H1 (cell line): ENCODE measurements around the gene UPK1B. TPM values are rescaled to one million over a fixed set of nuclear protein-coding genes. Genes with fewer than 3 reads are reported as not detected.

Experiments
- CTCF ChIA-PET: fragments of 300-600 bp; sonication (Branson Sonifier 250); formaldehyde crosslinking; loops from one replicate; lab custom pipeline; 2021; ENCODE audit not compliant: partially characterized antibody; lab: Charles Lee
- POLR2A ChIA-PET: fragments of 300-600 bp; sonication (Branson Sonifier 250); formaldehyde crosslinking; loops from one replicate; lab custom pipeline; 2021; ENCODE audit warnings: inconsistent platforms; ENCODE audit not compliant: partially characterized antibody; lab: Charles Lee
- DNase-seq, 2 experiments: peaks; one replicate each; pipeline versions ENCODE4 v3.0.0 to v3.0.0-alpha.2; 2010 to 2022; ENCODE audit warnings: low spot score in 2 of 2, low read depth in 1 of 2, mixed read lengths in 1 of 2
- FAIRE-seq: peaks from 2 replicates; lab custom pipeline; 2011; peaks lifted over from hg19 to GRCh38; lab: Jason Lieb, UNC
- H2AFZ ChIP-seq: 2 replicates; pipeline ENCODE4 v1.8.1; 2012; ENCODE audit warnings: low read length, inconsistent platforms
- H2AK5ac ChIP-seq: 2 replicates; pipeline ENCODE4 v1.6.1; 2013; ENCODE audit warnings: low read depth, low read length
- H2BK120ac ChIP-seq: replicated peaks from 2 replicates; pipeline ENCODE3; 2013; ENCODE audit warnings: low read depth, low read length, inconsistent platforms
- H2BK12ac ChIP-seq: 2 replicates; pipeline ENCODE4 v1.6.1; 2013; ENCODE audit warnings: low read depth, low read length
- H2BK15ac ChIP-seq: 2 replicates; pipeline ENCODE4 v1.6.1; 2013; ENCODE audit warnings: low read length
- H2BK20ac ChIP-seq: 2 replicates; pipeline ENCODE4 v1.6.1; 2013; ENCODE audit warnings: low read length
- H2BK5ac ChIP-seq: 2 replicates; pipeline ENCODE4 v1.6.1; 2013; ENCODE audit warnings: low read depth, low read length
- H3K14ac ChIP-seq: 2 replicates; pipeline ENCODE4 v1.6.1; 2013; ENCODE audit warnings: inconsistent platforms; ENCODE audit not compliant: insufficient read length
- H3K18ac ChIP-seq: 2 replicates; pipeline ENCODE4 v1.6.1; 2013; ENCODE audit warnings: low read length; ENCODE audit errors: extremely low read depth
- H3K23ac ChIP-seq: 2 replicates; pipeline ENCODE4 v1.6.1; 2013; ENCODE audit warnings: inconsistent platforms; ENCODE audit not compliant: insufficient read length
- H3K23me2 ChIP-seq: 2 replicates; pipeline ENCODE4 v1.6.1; 2013; ENCODE audit warnings: low read depth, low read length
- H3K27ac ChIP-seq: 2 replicates; pipeline ENCODE4 v1.6.1; 2011; ENCODE audit warnings: low read depth, low read length, inconsistent platforms
- H3K27me3 ChIP-seq, 4 experiments: replicated peaks in 1 of 4; 1 replicate in 1 of 4; 2 replicates in 3 of 4; pipeline versions ENCODE4 v1.6.1 to v1.8.1; 2011 to 2013; ENCODE audit warnings: low read length in 3 of 4, mild to moderate bottlenecking in 3 of 4, inconsistent platforms in 2 of 4, mixed read lengths in 2 of 4, moderate library complexity in 1 of 4; ENCODE audit not compliant: control insufficient read depth in 3 of 4, insufficient read depth in 3 of 4; ENCODE audit errors: extremely low read depth in 1 of 4
- H3K36me3 ChIP-seq, 4 experiments: 2 replicates each; pipeline versions ENCODE4 v1.6.1 to v1.8.1; 2011 to 2013; ENCODE audit warnings: mild to moderate bottlenecking in 4 of 4, low read length in 3 of 4, moderate library complexity in 2 of 4, control low read depth in 1 of 4, inconsistent platforms in 1 of 4; ENCODE audit not compliant: insufficient read depth in 4 of 4, control insufficient read depth in 2 of 4
- H3K4ac ChIP-seq: replicated peaks from 2 replicates; pipeline ENCODE3; 2013; ENCODE audit warnings: low read length, low read depth, mixed read lengths, inconsistent platforms; ENCODE audit not compliant: insufficient read length
- H3K4me1 ChIP-seq, 4 experiments: replicated peaks in 1 of 4; 1 replicate in 1 of 4; 2 replicates in 3 of 4; pipeline versions ENCODE4 v1.6.1 to v1.8.1; 2011 to 2013; ENCODE audit warnings: low read length in 3 of 4, inconsistent platforms in 2 of 4, mixed read lengths in 1 of 4; ENCODE audit not compliant: insufficient read depth in 4 of 4, control insufficient read depth in 3 of 4
- H3K4me2 ChIP-seq, 2 experiments: 2 replicates each; pipeline versions ENCODE4 v1.6.1 to v1.8.1; 2011 to 2013; ENCODE audit warnings: low read depth in 2 of 2, low read length in 2 of 2, control low read depth in 1 of 2, inconsistent platforms in 1 of 2, mild to moderate bottlenecking in 1 of 2; ENCODE audit not compliant: insufficient read depth in 1 of 2
- H3K4me3 ChIP-seq, 4 experiments: fragments of 200-600, 300-600 bp in 1 of 4; sonication (generic), shearing (Covaris generic), sonication (Bioruptor Twin) in 1 of 4; 2 replicates each; pipeline versions ENCODE4 v1.5.1 to v1.8.1; 2011 to 2016; ENCODE audit warnings: low read length in 4 of 4, low read depth in 3 of 4, control low read depth in 2 of 4, inconsistent platforms in 2 of 4, mild to moderate bottlenecking in 2 of 4, mixed read lengths in 1 of 4, moderate library complexity in 1 of 4; ENCODE audit not compliant: insufficient read depth in 2 of 4; ENCODE audit errors: extremely low read depth in 1 of 4
- H3K56ac ChIP-seq: replicated peaks from 2 replicates; pipeline ENCODE3; 2013; ENCODE audit warnings: low read depth, mild to moderate bottlenecking, mixed read lengths, low read length, inconsistent platforms; ENCODE audit not compliant: insufficient read length
- H3K79me1 ChIP-seq: 2 replicates; pipeline ENCODE4 v1.6.1; 2013; ENCODE audit warnings: low read depth, low read length, control low read depth
- H3K79me2 ChIP-seq, 2 experiments: 2 replicates each; pipeline versions ENCODE4 v1.6.1 to v1.8.1; 2012 to 2013; ENCODE audit warnings: low read length in 2 of 2, mild to moderate bottlenecking in 2 of 2, inconsistent platforms in 1 of 2; ENCODE audit not compliant: insufficient read depth in 2 of 2, control insufficient read depth in 1 of 2
- H3K9ac ChIP-seq, 4 experiments: replicated peaks in 1 of 4; 1 replicate in 1 of 4; 2 replicates in 3 of 4; pipeline versions ENCODE4 v1.6.1 to v1.8.1; 2011 to 2013; ENCODE audit warnings: low read depth in 3 of 4, low read length in 3 of 4, control low read depth in 2 of 4, mild to moderate bottlenecking in 2 of 4, moderate library complexity in 2 of 4, inconsistent platforms in 1 of 4; ENCODE audit errors: extremely low read depth in 1 of 4
- H3K9me3 ChIP-seq, 2 experiments: 2 replicates each; pipeline versions ENCODE4 v1.6.1 to v1.8.1; 2012 to 2013; ENCODE audit warnings: mild to moderate bottlenecking in 2 of 2, moderate library complexity in 2 of 2, control low read depth in 1 of 2, inconsistent platforms in 1 of 2, low read depth in 1 of 2, low read length in 1 of 2, mixed read lengths in 1 of 2; ENCODE audit not compliant: insufficient read depth in 2 of 2
- H4K20me1 ChIP-seq, 2 experiments: replicated peaks in 1 of 2; 2 replicates each; pipeline versions ENCODE3 to v1.8.1; 2011 to 2013; ENCODE audit warnings: inconsistent platforms in 2 of 2, low read length in 2 of 2, mild to moderate bottlenecking in 1 of 2; ENCODE audit not compliant: insufficient read depth in 2 of 2, control insufficient read depth in 1 of 2
- H4K5ac ChIP-seq: 2 replicates; pipeline ENCODE4 v1.6.1; 2013; ENCODE audit warnings: low read length, low read depth, mixed read lengths, inconsistent platforms; ENCODE audit not compliant: insufficient read length
- H4K8ac ChIP-seq: 2 replicates; pipeline ENCODE4 v1.8.0; 2013; ENCODE audit warnings: mild to moderate bottlenecking, moderate library complexity, low read length, inconsistent platforms; ENCODE audit not compliant: insufficient read depth; ENCODE audit errors: extremely low read depth
- H4K91ac ChIP-seq: replicated peaks from 2 replicates; pipeline ENCODE3; 2013; ENCODE audit warnings: low read length, mixed read lengths, inconsistent platforms; ENCODE audit not compliant: insufficient read length
- CBX8 ChIP-seq: fragments of 300-800, 300-1000 bp; sonication (generic); IDR thresholded peaks from 2 replicates; pipeline ENCODE4 v1.7.1; 2016; ENCODE audit warnings: low read depth, low read length, borderline replicate concordance
- CTCF ChIP-seq, 3 experiments: IDR thresholded peaks; 1 replicate in 2 of 3; 2 replicates in 1 of 3; pipeline versions ENCODE4 v1.5.1 to v1.6.1; 2011; ENCODE audit warnings: low read length in 3 of 3, mild to moderate bottlenecking in 3 of 3, inconsistent platforms in 2 of 3, low read depth in 1 of 3, moderate library complexity in 1 of 3; ENCODE audit not compliant: insufficient read depth in 1 of 3; ENCODE audit errors: control extremely low read depth in 1 of 3
- HDAC2 ChIP-seq, 2 experiments: fragments of 300-600 bp in 1 of 2; sonication (generic) in 1 of 2; IDR thresholded peaks; 2 replicates each; pipeline ENCODE4 v1.6.1; 2011 to 2012; ENCODE audit warnings: low read depth in 2 of 2, low read length in 2 of 2, mild to moderate bottlenecking in 2 of 2, moderate library complexity in 2 of 2, borderline replicate concordance in 1 of 2, inconsistent platforms in 1 of 2
- HDAC6 ChIP-seq: IDR thresholded peaks from one replicate; pipeline ENCODE4 v1.7.1; 2012; ENCODE audit warnings: low read depth, mild to moderate bottlenecking, inconsistent platforms, low read length, moderate library complexity
- NANOG ChIP-seq: IDR thresholded peaks from 2 replicates; pipeline ENCODE4 v1.6.1; 2011; ENCODE audit warnings: low read length, low read depth, mild to moderate bottlenecking, inconsistent platforms; ENCODE audit not compliant: insufficient read depth, poor library complexity, severe bottlenecking
- RFX5 ChIP-seq: IDR thresholded peaks from 2 replicates; pipeline ENCODE4 v1.6.1; 2011; ENCODE audit warnings: low read depth, low read length, improper control_type of control experiment, borderline replicate concordance
- RNF2 ChIP-seq: fragments of 200-900, 300-1000 bp; sonication (generic); IDR thresholded peaks from 2 replicates; pipeline ENCODE4 v1.7.1; 2016; ENCODE audit warnings: borderline replicate concordance, low read depth, mild to moderate bottlenecking, antibody characterized with exemption, low read length; ENCODE audit not compliant: poor library complexity, severe bottlenecking; ENCODE audit errors: missing control alignments
- SIN3A ChIP-seq, 2 experiments: IDR thresholded peaks in 1 of 2; conservative IDR thresholded peaks in 1 of 2; 2 replicates each; pipeline ENCODE4 v1.6.1; 2011 to 2012; ENCODE audit warnings: low read length in 2 of 2, improper control_type of control experiment in 1 of 2, low read depth in 1 of 2, mild to moderate bottlenecking in 1 of 2
- SUZ12 ChIP-seq: fragments of 200-600 bp; sonication (generic); IDR thresholded peaks from 2 replicates; pipeline ENCODE4 v1.6.1; 2012; ENCODE audit warnings: mild to moderate bottlenecking, inconsistent platforms, low read length, moderate library complexity, mixed read lengths
- WGBS, 2 experiments: shearing (Covaris generic) in 1 of 2; methylation state at CpG; one replicate each; pipeline versions ENCODE4 v1.1.6 to v1.1.7; 2013 to 2015; ENCODE audit warnings: low lambda C conversion rate in 2 of 2, mixed read lengths in 2 of 2, inconsistent platforms in 1 of 2, low coverage in 1 of 2, missing lambda C conversion rate in 1 of 2; ENCODE audit not compliant: insufficient replicate concordance in 2 of 2, insufficient coverage in 1 of 2, insufficient read length in 1 of 2; ENCODE audit errors: extremely low coverage in 1 of 2, missing lambda C conversion rate in 1 of 2; 5-methylcytosine and 5-hydroxymethylcytosine counted together
- polyA plus RNA-seq, 7 experiments: library from polyadenylated mRNA; depleted of rRNA in 3 of 7; stranded (reverse) in 5 of 7; unstranded in 2 of 7; fragments of >200 nt in 5 of 7; fragments of 200-250 nt in 2 of 7; gene quantifications; 1 replicate in 5 of 7; 2 replicates in 1 of 7; 4 replicates in 1 of 7; pipeline versions ENCODE4 v1.2.1 to v1.2.3, GENCODE V29; 2011 to 2013; ENCODE audit warnings: missing spikeins in 2 of 7, mixed read lengths in 2 of 7
- total RNA-seq: library from RNA; stranded (reverse); fragmentation: NEBNext Ultra II Directional; extraction: Animal tissue kit (Norgen Biotek cat#: 25700); gene quantifications from 2 replicates; pipeline ENCODE4 v1.2.1, GENCODE V29; 2021

UPK1B gene
- total and polyA plus RNA-seq, 2 of the 8 experiments (the other 6 are each of a cell fraction or from before 2014, with no cell fraction given): 0.67 to 0.68 TPM

DNA sequence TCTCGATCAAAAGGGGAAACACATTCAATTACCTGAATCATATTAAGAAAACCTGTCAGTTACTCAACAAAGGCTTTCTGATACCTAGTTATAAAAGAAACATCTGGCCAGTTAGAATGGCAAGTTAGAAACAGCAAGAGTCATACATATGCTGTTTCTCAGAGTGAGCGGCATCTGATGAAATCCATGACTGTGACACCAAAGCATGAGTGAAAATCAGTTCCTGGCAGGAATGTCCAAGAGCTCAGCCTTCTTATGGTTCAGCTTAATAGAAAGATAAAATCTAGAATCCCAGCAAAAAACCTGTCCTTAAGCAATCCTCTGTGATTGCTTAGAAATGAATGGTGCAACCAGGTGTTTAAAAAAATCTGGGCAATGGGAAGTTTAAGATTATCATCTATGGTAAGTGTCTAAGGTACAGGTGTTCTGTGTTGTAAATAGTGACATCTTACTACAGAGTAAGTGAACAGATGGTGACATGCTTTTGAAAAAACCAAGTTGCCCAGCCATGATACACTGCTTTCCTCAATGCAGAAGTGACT is 48.5 kb downstream of the UPK1B start:
- H2AK5ac ChIP-seq: no peak overlapping the region
- no peak overlapping the region for H3K23ac ChIP-seq
- no peaks in the 10 kb centered on the region for H3K23me2 ChIP-seq
- no peak overlapping the region for H4K5ac ChIP-seq
- no peak overlapping the region for H4K91ac ChIP-seq
- peaks cover 20 to 93% (median 63%) of the 10 kb centered on the region in 4 experiments for H3K36me3 ChIP-seq
- DNase-seq (no peak), FAIRE-seq (no peak)
- ChIA-PET POLR2A (no interaction called here), CTCF (interaction anchor here (1.0 to 2.0 kb wide), 5 partner anchors 8 to 283 kb away, joined by 3 to 7 read pairs (median 4); partner anchors contain the start of gene TEX55)
- no peak overlapping the region for H3K18ac ChIP-seq
- H2BK15ac ChIP-seq: no peak overlapping the region
- H3K9ac ChIP-seq: no peak overlapping the region
- H3K4ac ChIP-seq: no peak overlapping the region
- no peaks in the 10 kb centered on the region for H3K79me2 ChIP-seq
- no peak overlapping the region for H3K27ac ChIP-seq
- H3K9me3 ChIP-seq: no peaks in the 10 kb centered on the region
- no peak overlapping the region for H2AFZ ChIP-seq
- H2BK120ac ChIP-seq: no peak overlapping the region
- no peak overlapping the region for H3K56ac ChIP-seq
- peaks cover 0 to 3% of the 10 kb centered on the region in 2 experiments for H4K20me1 ChIP-seq
- no peaks in the 10 kb centered on the region for H3K27me3 ChIP-seq
- H2BK5ac ChIP-seq: no peak overlapping the region
- H2BK12ac ChIP-seq: no peak overlapping the region
- no peak overlapping the region for H3K4me3 ChIP-seq
- H2BK20ac ChIP-seq: no peak overlapping the region
- H4K8ac ChIP-seq: no peak overlapping the region
- 92% methylated on average over 2 of the region's 2 CpGs; no CpG with 5 or more reads in 1 of the 2 experiments for WGBS, 2 experiments
- peaks cover 3% of the 10 kb centered on the region; the same call in 1 of the 2 replicates for H3K79me1 ChIP-seq
- H3K14ac ChIP-seq: no peak overlapping the region
- no peak overlapping the region for H3K4me2 ChIP-seq
- H3K4me1 ChIP-seq: no peaks in the 10 kb centered on the region
- no peak for TF ChIP-seq SIN3A (conservative IDR thresholded peaks at IDR 0.05 in 1 of 2, IDR thresholded peaks at IDR 0.05 in 1 of 2; ENCODE audit: low read depth in 1 of 2, low read length in 2 of 2)
- no peak for TF ChIP-seq NANOG
- no peak for TF ChIP-seq SUZ12
- no peak for TF ChIP-seq RNF2
- TF ChIP-seq HDAC6: no peak
- no peak for TF ChIP-seq HDAC2 (IDR thresholded peaks at IDR 0.05; ENCODE audit: borderline replicate concordance in 1 of 2, low read depth in 2 of 2, low read length in 2 of 2)
- TF ChIP-seq RFX5: no peak
- TF ChIP-seq CBX8: no peak
- no peak for TF ChIP-seq CTCF (IDR thresholded peaks at IDR 0.05; ENCODE audit: control extremely low read depth in 1 of 3, insufficient read depth in 1 of 3, low read depth in 1 of 3, low read length in 3 of 3)
